Measurements from ENCODE around the gene MDFI.

Gene MDFI

GRCh38 chr6:41651962-41652657 lies 13.8 kb downstream of the MDFI start:
- no peak for DNase-seq

GRCh38 chr6:41652866-41653652 lies 14.8 kb downstream of the MDFI start:
- no peak for DNase-seq

GRCh38 chr6:41653691-41654090 lies 15.4 kb downstream of the MDFI start:
- DNase-seq = no peak

- DNase-seq = no peak
These were observed 16.0 kb downstream of the MDFI start for GRCh38 chr6:41654151-41654697.

- no peak for DNase-seq
These were observed 16.5 kb downstream of the MDFI start for GRCh38 chr6:41654698-41655151.

- no peak for DNase-seq
These were observed 16.9 kb downstream of the MDFI start for GRCh38 chr6:41655176-41655575.

- DNase-seq = no peak
These were observed 17.4 kb downstream of the MDFI start for GRCh38 chr6:41655646-41656001.

GRCh38 chr6:41656002-41656691 lies 17.9 kb downstream of the MDFI start:
- no peak for DNase-seq

- no peak for DNase-seq
These were observed 19.1 kb downstream of the MDFI start for GRCh38 chr6:41657131-41658094.

GRCh38 chr6:41658636-41659035 lies 20.4 kb downstream of the MDFI start:
- no peak for DNase-seq

GRCh38 chr6:41659935-41660334 lies 21.7 kb downstream of the MDFI start:
- DNase-seq = no peak

- no peak for DNase-seq
These were observed 25.3 kb downstream of the MDFI start for GRCh38 chr6:41663568-41663967.

- DNase-seq = no peak
These were observed 26.0 kb downstream of the MDFI start for GRCh38 chr6:41664271-41664670.

- no peak for DNase-seq
These were observed 28.9 kb downstream of the MDFI start for GRCh38 chr6:41667195-41667594.

- DNase-seq = no peak
These were observed 30.7 kb downstream of the MDFI start for GRCh38 chr6:41668968-41669367.

- no peak for DNase-seq
These were observed 32.6 kb downstream of the MDFI start for GRCh38 chr6:41670703-41671360.

- no peak for DNase-seq
These were observed 33.1 kb downstream of the MDFI start for GRCh38 chr6:41671376-41671775.

GRCh38 chr6:41672016-41672415 lies 33.7 kb downstream of the MDFI start:
- no peak for DNase-seq

- DNase-seq = no peak
These were observed 34.8 kb downstream of the MDFI start for GRCh38 chr6:41672816-41673703.

- no peak for DNase-seq
These were observed 35.4 kb downstream of the MDFI start for GRCh38 chr6:41673704-41674000.

Data from 8988T (cell line).